WTC11 (cell line): ENCODE data around the gene VWA5A.

Source experiments
- CBFB ChIP-seq: sonication (generic); formaldehyde crosslinking; IDR thresholded peaks from 2 replicates; pipeline ENCODE4 v1.8.1; 2022; ENCODE audit warnings: mild to moderate bottlenecking, low read depth, missing genetic modification reagents
- CREM ChIP-seq: sonication (generic); formaldehyde crosslinking; IDR thresholded peaks from 2 replicates; pipeline ENCODE4 v1.8.1; 2022; ENCODE audit warnings: mild to moderate bottlenecking, missing genetic modification reagents, moderate library complexity
- NFATC4 ChIP-seq: fragments of 250-450 bp; sonication (Bioruptor Pico); IDR thresholded peaks from 2 replicates; pipeline ENCODE4 v1.9.0; 2021; ENCODE audit warnings: mild to moderate bottlenecking
- SP1 ChIP-seq: sonication (generic); formaldehyde crosslinking; conservative IDR thresholded peaks from 2 replicates; pipeline ENCODE4 v1.8.1; 2022; ENCODE audit warnings: missing genetic modification reagents
- TF ChIP-seq, protein P1 (sequence below): fragments of 200-600 bp; IDR thresholded peaks from 2 replicates; pipeline ENCODE4 v1.8.0; 2022; ENCODE audit warnings: antibody characterized with exemption
- TF ChIP-seq, protein P2 (sequence below): sonication (generic); formaldehyde crosslinking; IDR thresholded peaks from 2 replicates; pipeline ENCODE4 v1.8.0; 2023; ENCODE audit warnings: missing genetic modification reagents
- TF ChIP-seq, protein P3 (sequence below): sonication (generic); formaldehyde crosslinking; IDR thresholded peaks from 2 replicates; pipeline ENCODE4 v1.8.1; 2022; ENCODE audit warnings: missing genetic modification reagents, borderline replicate concordance
- TF ChIP-seq, protein P4 (sequence below): fragments of 250-450 bp; sonication (Bioruptor Pico); conservative IDR thresholded peaks from 2 replicates; pipeline ENCODE4 v1.9.0; 2021; ENCODE audit warnings: mild to moderate bottlenecking

DNA sequence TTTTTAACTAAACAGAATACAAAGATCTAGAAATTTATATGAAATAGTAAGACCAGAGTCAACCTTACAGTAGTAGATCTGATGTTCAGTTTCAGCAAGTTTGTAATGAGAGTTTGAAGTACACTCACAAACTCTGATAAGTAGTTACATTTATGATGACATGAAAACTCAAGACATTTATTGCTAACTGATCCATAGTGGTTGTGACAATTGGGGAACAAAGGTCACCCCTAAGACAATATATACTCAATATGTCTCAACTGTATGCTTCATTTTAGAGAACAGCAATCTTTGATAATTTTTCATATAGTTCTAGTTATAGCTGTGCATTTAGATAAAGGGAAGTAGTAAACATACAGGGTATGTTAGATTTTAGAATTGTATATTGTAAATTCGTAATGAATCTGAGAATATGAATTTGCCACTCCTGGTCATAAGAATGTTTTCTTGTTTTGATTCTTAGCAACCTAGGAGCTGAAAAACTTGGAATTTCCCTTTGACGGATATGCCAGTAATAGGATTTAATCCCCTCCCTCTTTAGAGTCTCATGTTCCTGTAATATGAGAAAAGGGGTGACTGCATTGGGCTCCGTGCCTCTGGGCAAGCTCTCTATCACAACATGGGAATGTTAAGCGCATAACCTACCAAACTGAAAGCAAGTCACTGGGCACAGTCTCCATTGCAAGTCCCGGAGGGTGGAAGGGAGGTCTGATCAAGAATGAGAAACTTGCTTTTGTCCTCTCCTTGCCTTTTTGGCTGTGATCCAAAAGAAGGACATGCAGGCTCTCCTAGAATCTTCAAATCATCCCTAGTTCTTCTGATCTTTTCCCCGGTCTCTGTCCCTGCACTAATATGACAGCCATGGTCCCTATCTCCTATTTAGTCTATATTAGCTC lies 79.3 kb downstream of the VWA5A start:
- TF ChIP-seq CREM (CRISPR knock-in tag) = no peak
- TF ChIP-seq, protein P1, sequence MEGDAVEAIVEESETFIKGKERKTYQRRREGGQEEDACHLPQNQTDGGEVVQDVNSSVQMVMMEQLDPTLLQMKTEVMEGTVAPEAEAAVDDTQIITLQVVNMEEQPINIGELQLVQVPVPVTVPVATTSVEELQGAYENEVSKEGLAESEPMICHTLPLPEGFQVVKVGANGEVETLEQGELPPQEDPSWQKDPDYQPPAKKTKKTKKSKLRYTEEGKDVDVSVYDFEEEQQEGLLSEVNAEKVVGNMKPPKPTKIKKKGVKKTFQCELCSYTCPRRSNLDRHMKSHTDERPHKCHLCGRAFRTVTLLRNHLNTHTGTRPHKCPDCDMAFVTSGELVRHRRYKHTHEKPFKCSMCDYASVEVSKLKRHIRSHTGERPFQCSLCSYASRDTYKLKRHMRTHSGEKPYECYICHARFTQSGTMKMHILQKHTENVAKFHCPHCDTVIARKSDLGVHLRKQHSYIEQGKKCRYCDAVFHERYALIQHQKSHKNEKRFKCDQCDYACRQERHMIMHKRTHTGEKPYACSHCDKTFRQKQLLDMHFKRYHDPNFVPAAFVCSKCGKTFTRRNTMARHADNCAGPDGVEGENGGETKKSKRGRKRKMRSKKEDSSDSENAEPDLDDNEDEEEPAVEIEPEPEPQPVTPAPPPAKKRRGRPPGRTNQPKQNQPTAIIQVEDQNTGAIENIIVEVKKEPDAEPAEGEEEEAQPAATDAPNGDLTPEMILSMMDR = no peak
- no peak for TF ChIP-seq CBFB (CRISPR knock-in tag)
- no peak for TF ChIP-seq SP1 (CRISPR knock-in tag)
- TF ChIP-seq, protein P2, sequence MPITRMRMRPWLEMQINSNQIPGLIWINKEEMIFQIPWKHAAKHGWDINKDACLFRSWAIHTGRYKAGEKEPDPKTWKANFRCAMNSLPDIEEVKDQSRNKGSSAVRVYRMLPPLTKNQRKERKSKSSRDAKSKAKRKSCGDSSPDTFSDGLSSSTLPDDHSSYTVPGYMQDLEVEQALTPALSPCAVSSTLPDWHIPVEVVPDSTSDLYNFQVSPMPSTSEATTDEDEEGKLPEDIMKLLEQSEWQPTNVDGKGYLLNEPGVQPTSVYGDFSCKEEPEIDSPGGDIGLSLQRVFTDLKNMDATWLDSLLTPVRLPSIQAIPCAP = no peak
- TF ChIP-seq, protein P3, sequence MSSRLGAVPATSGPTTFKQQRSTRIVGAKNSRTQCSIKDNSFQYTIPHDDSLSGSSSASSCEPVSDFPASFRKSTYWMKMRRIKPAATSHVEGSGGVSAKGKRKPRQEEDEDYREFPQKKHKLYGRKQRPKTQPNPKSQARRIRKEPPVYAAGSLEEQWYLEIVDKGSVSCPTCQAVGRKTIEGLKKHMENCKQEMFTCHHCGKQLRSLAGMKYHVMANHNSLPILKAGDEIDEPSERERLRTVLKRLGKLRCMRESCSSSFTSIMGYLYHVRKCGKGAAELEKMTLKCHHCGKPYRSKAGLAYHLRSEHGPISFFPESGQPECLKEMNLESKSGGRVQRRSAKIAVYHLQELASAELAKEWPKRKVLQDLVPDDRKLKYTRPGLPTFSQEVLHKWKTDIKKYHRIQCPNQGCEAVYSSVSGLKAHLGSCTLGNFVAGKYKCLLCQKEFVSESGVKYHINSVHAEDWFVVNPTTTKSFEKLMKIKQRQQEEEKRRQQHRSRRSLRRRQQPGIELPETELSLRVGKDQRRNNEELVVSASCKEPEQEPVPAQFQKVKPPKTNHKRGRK (CRISPR knock-in tag) = no peak
- TF ChIP-seq, protein P4, sequence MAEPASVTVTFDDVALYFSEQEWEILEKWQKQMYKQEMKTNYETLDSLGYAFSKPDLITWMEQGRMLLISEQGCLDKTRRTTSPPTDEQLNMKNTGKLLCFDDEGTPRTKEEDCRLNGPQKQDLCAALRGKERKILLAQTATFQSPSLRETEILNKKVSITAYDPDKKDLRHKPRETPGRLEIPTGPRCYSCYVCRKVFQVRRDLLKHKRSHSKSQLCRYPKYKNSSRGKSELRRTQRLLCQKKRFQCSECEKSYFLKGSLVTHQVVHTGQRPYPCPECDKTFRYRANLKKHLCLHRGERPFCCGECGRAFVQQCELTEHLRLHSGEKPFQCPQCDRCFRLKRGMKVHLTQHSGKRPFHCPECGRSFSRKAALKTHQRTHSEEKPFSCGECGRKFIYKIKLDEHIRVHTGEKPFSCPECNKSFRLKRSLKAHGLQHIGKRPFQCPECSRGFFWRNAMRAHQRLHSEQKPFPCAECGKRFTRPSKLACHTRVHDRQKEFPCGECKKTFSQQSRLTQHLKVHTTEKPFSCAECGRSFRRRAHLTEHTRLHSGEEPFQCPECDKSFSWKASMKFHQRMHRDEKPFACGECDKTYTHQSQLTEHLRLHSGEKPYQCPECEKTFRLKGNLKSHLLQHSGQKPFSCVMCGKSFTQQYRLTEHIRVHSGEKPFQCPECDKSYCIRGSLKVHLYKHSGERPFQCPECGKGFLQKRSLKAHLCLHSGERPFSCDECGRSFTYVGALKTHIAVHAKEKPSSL (CRISPR knock-in tag) = no peak
- TF ChIP-seq NFATC4 (CRISPR knock-in tag) = no peak
